HG02623 (cell line): ENCODE results near the gene FZR1.

Experiments
- ATAC-seq: cut with Tn5 transposase; IDR thresholded peaks from one replicate; pipeline ENCODE4 v1.9.1; 2021; ENCODE audit warnings: moderate library complexity; ENCODE audit not compliant: unreplicated experiment

The FZR1 gene

DNA sequence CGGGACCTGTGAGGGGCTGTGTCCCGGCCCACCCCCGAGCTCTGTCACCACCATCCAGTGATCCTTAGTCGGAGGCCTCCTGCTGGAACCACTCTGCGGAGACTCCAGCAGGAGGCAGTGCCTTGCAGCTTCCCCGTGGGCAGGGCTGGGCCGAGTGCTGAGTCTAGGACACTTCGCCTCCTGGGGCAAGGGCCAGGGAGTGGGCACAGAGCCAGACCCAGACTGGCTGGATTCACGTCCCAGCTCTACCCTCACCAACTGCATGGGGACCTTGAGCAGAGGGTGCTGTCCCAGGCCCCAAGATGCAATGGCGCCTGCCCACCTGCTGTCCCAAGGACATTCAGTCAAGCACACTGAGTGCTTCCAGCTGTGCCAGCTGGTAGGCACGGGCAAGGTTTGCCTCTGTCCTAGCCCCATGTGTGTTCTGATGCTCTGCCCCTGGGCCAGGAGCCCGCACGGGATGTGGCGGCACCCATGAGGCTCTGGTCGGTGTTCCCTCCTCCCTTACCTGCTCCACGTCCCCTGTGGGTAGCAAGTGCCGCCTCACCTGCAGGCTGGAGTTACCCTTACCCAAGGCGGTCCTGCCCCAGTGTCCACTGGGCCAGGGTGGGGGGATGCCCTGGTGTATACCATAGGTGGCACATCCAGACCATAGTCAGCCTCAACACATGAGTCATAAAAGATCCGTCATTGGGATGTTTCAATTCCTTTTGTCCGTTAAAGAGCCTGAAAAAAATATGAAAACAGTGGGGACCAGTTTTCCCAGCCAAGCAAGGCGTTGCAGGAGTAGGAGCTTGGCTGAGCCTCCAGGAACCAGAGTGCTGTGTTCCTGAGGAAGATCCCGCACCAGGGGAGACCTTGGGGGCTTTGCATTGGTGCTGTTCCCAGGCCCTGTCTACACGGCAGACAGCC is 7.4 kb downstream of the FZR1 start:
- no peak for ATAC-seq

- no peak for ATAC-seq
Observed at GRCh38 chr19:3514930-3515329, 8.8 kb downstream of the FZR1 start.

- ATAC-seq = no peak
Observed at GRCh38 chr19:3515891-3516422, 9.8 kb downstream of the FZR1 start.

- no peak for ATAC-seq
Observed at GRCh38 chr19:3516675-3517207, 10.6 kb downstream of the FZR1 start.

DNA sequence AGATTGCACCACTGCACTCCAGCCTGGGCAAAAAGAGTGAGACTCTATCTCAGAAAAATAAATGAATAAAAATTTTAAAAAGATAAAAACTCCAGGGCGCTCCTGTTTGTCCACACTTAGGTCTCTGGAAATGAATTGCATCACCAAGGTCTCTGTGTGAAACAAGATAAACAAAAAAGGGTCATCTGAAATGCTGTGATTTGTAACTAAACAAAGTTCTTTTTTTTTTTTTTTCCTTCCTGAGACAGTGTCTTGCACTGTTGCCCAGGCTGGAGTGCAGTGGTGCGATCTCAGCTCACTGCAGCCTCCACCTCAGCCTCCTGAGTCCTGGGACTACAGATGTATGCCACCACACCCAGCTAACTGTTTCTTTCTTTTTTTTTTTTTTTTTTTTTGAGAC is 11.5 kb downstream of the FZR1 start:
- ATAC-seq = no peak

- ATAC-seq = no peak
Observed at GRCh38 chr19:3518255-3518654, 12.1 kb downstream of the FZR1 start.

- ATAC-seq = no peak
Observed at GRCh38 chr19:3518659-3519058, 12.5 kb downstream of the FZR1 start.

DNA sequence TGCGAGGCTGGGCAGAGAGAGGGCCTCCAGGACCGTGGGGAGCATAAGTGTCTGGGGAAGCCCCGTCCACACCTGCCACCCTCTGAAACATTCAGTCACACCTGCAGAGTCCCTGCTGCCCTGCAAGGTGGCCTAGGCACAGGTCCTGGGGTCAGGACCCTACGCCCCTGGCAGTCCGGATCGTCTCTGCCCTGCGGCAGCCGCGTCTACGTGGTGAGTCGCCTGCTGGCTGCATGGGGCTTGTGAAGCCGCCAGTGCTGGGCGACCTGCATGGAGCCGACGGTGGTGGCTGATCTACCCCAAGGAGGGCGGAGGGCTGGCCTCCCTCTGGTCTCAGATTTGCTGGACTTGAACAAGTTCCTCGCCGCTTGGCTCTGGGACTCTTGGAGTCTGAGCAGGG is 13.0 kb downstream of the FZR1 start:
- no peak for ATAC-seq

- ATAC-seq = no peak
Observed at GRCh38 chr19:3520166-3521103, 14.3 kb downstream of the FZR1 start.

- ATAC-seq = no peak
Observed at GRCh38 chr19:3521104-3521445, 15.0 kb downstream of the FZR1 start.

DNA sequence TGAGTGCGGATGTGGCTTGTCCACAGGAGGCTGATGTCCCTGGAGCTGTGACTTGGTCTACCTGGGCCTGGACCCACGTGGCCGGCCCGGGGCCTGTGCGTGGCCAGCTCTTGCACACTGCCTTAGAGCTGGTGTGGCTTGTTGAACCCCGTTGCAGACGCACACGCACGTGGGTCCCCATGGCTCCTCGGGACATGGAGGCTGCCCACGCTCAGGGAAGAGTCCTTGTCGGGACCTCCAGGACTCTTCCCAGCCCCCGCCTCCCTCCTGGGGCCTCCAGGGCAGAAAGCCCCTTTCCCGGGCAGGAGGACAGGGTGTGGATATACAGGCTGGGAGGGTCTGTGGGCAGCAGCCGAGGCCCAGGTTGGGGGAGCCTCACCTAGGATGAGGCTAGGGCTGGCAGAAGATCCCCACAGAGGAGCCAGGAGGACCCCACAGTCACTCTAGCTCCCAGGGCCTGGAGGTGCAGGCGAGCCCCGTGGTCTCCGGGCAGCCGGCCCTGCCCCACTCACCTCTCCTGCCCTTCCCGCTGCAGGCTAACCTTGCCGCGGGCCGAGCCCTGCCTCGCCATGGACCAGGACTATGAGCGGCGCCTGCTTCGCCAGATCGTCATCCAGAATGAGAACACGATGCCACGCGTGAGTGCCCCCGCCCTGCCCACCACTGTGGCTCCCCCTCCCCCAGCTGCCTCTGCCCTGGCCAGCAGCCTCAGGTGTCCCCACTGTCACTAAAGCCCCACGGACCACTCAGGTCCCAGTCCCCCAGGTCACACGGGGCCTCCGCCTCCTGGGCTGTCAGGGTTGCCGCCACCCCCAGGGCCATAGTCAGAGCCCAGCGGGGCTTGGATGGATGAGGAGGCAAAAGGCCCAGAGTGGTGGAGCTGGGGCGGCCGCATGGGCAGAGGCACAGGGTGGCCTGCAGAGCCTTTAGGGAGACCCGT is 16.6 kb downstream of the FZR1 start:
- ATAC-seq = no peak

GRCh38 chr19:3523361-3524077 is 17.4 kb downstream of the FZR1 start:
- ATAC-seq = no peak

DNA sequence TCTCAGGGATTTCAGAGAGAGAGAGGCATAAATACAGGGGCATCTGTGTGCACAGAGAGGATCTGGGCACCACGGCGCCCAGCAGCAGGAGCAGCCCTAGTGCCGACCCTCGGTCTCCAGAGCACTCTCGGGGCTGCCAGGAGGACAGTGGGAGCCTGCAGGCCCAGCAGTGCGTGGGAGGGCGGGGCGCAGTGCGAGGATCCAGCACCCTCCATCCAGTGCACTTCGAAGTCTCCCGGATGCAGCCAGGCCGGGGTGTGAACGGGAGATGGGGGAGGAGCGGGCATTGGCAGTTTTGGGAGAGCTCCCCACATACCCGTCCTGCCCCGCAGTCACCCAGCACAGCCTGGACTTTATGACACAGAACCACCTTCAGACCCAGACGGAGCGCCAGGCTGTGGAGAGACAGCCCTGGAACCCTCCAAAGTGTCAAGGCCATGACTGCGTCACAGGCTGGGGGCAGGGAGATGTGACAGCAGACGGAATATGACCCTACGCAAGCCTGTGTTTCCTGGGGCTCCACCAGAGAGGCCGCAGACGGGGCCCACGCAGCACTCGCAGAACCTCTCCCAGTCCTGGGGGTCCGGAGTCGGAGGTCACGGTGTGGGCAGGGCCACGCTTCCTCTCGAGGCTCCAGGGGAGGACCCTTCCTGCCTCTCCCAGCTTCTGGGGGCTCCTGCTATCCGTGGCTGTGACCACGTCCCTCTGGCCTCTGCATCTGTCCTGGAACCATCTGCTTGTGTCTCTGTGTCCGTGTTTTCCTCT is 18.1 kb downstream of the FZR1 start:
- ATAC-seq = no peak

- no peak for ATAC-seq
Observed at GRCh38 chr19:3524904-3525451, 18.9 kb downstream of the FZR1 start.

DNA sequence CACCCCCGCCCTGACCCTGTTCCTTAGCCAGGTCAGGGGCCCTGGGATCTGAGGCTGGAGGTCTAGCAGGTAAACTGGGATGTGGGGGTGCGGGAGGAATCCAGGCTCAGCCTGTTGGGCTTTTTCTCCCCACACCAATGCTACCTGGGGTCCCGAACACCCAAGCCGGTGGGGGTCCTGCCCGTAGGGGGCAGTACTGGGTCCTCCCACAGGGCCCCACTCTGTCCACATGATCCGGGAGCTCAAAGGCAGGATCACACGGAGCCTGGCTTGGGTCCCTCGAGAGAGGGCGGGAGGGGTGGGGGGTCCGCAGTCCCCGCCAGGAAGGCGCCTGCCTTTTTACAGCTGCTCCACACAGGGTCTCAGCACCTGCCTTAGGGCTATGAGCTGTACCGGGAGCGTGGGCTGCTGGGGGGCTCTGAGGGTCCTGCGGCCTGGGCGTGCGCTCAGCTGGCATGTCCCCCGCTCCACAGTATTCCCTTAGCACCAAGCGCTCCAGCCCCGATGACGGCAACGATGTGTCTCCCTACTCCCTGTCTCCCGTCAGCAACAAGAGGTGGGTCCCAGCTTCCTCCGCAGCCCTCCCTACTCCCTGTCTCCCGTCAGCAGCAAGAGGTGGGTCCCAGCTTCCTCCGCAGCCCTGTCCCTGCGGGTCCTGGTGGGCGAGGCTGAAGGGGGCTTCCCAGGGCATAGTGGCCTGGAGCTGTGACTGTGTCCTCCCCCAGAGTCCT is 20.6 kb downstream of the FZR1 start:
- ATAC-seq = no peak

DNA sequence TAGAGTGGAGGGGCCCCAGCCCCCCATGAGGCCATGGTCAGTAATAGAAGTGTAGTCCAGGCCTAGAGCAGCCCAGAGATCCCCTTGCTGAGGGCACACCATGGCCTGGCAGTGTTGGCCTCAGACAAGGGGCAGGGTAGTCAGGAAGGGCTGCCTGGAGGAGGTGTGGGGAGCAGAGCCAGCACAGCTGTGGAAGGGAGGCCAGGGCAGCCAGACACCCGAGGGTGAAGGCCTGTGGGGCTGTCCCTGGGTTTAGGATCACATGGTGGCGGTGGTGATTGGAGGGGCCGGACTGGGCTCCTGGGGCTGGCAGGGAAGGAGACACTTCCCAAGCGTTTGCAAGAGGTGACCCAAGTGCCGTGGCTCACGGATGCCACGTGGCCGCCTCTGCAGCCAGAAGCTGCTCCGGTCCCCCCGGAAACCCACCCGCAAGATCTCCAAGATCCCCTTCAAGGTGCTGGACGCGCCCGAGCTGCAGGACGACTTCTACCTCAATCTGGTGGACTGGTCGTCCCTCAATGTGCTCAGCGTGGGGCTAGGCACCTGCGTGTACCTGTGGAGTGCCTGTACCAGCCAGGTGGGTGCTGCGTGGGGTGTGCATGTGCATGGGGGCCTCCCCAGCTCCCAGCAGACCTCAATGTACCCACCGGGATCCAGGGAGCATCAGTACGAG is 21.3 kb downstream of the FZR1 start:
- ATAC-seq = no peak

DNA sequence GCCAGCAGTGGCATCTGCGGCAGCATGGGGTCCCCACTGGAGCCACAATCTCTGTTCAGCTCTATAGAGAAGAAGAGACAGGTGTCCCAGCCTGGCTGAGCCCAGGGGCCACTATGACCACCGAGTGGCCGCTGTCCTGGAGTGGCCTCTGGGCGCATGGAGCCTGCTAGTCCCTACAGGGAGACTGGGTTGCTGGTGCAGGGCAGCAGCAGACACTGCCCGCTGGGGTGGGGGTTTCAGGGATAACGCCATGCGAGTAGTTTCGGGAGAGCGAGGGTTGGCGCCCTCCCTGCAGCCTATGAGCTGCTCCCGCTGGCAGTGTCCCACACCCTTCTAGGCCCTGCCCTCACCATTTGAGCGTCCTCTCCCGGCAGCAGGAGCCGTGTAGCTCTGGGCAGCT is 22.0 kb downstream of the FZR1 start:
- no peak for ATAC-seq
